ENCODE results near the gene PRSS38.

Gene PRSS38

GRCh38 chr1:227889863-227890405 is 74.5 kb downstream of the PRSS38 start:
- TF ChIP-seq CTCF (conservative IDR thresholded peaks at IDR 0.05), result no peak
- H3K27ac ChIP-seq, result no peak overlapping the region

- H3K27ac ChIP-seq, result no peak overlapping the region
- no peak for TF ChIP-seq CTCF (conservative IDR thresholded peaks at IDR 0.05)
Observed at GRCh38 chr1:227890451-227891222, 75.2 kb downstream of the PRSS38 start.

- no peak overlapping the region for H3K27ac ChIP-seq
Observed at GRCh38 chr1:227891223-227891954, 75.9 kb downstream of the PRSS38 start.

GRCh38 chr1:227891955-227892488 is 76.5 kb downstream of the PRSS38 start:
- H3K27ac ChIP-seq, result no peak overlapping the region
- TF ChIP-seq CTCF (conservative IDR thresholded peaks at IDR 0.05), result no peak

More at GRCh38 chr1:227891223-227891954, 75.9 kb downstream of the PRSS38 start:
- no peak for TF ChIP-seq CTCF (conservative IDR thresholded peaks at IDR 0.05)

GRCh38 chr1:227892489-227893299 is 77.2 kb downstream of the PRSS38 start:
- TF ChIP-seq CTCF (conservative IDR thresholded peaks at IDR 0.05), result no peak
- no peak overlapping the region for H3K27ac ChIP-seq

- no peak overlapping the region for H3K27ac ChIP-seq
Observed at GRCh38 chr1:227893300-227893948, 77.9 kb downstream of the PRSS38 start.

More at GRCh38 chr1:227893300-227893948, 77.9 kb downstream of the PRSS38 start:
- no peak for TF ChIP-seq CTCF (conservative IDR thresholded peaks at IDR 0.05)

Measured in VCaP (cell line).